ENCODE measurements around the gene DEDD2. TPM values are rescaled to one million over a fixed set of nuclear protein-coding genes. Genes with fewer than 3 reads are reported as not detected.
A peak's percentile ranks its signal among the peaks of the same experiment; 100 is the strongest.

DEDD2 gene
- total RNA-seq, 1 experiment from 2014 or later = 32.7 TPM

- Histone ChIP-seq H3K79me2 (ENCODE audit: insufficient read depth, low read length) (peaks cover 66% of the 10 kb centered on the region; the same call in 1 of the 2 replicates), H3K9me2 (ENCODE audit: insufficient read depth) (no peaks in the 10 kb centered on the region), H3K4me3 (replicated peaks in 1 of 2; ENCODE audit: low read depth in 1 of 2, low read length in 2 of 2) (no peak overlapping the region), H3K4me2 (ENCODE audit: low read length) (no peak overlapping the region), H2AFZ (ENCODE audit: low read depth, low read length, poor library complexity, severe bottlenecking) (no peak overlapping the region), H3K9me3 (ENCODE audit: control insufficient read depth in 1 of 2, insufficient read depth in 1 of 2, low read depth in 1 of 2, low read length in 2 of 2) (no peaks in the 10 kb centered on the region), H3K4me1 (ENCODE audit: control insufficient read depth in 1 of 2, insufficient read depth in 2 of 2, low read length in 2 of 2) (no peaks in the 10 kb centered on the region), H3K27ac (ENCODE audit: low read depth, low read length) (0 out of 2 replicates have a peak overlapping the region, but pooled peaks have one; percentile 13), H3K27me3 (ENCODE audit: insufficient read depth, low read length) (no peaks in the 10 kb centered on the region), H4K20me1 (ENCODE audit: insufficient read depth) (no peaks in the 10 kb centered on the region), H3K36me3 (ENCODE audit: control insufficient read depth in 1 of 2, insufficient read depth in 2 of 2, low read length in 2 of 2) (peaks cover 37 to 55% of the 10 kb centered on the region in 2 experiments; a peak in 3 of 4 replicates), H3K9ac (ENCODE audit: low read length) (no peak overlapping the region)
- RAD21 ChIA-PET (ENCODE audit: low non-redundant PET in 1 of 2, low total read pairs in 2 of 2, uncharacterized antibody in 2 of 2, unreplicated experiment in 2 of 2) = no interaction called here
- intact Hi-C loops (cut with micrococcal nuclease) = no loop called here
- DNase-seq (ENCODE audit: low read depth, low spot score) = no peak
- TF ChIP-seq FOSL1 (IDR thresholded peaks at IDR 0.05; ENCODE audit: low read depth) = no peak
- TF ChIP-seq SP1 (IDR thresholded peaks at IDR 0.05; ENCODE audit: low read depth) = no peak
- no peak for TF ChIP-seq YY1 (IDR thresholded peaks at IDR 0.05; ENCODE audit: extremely low read depth, insufficient replicate concordance, low read depth, low read length)
- no peak for TF ChIP-seq EZH2phosphoT487 (IDR thresholded peaks at IDR 0.05; ENCODE audit: borderline replicate concordance)
- no peak for TF ChIP-seq CBX3 (IDR thresholded peaks at IDR 0.05; ENCODE audit: low read depth)
- no peak for TF ChIP-seq ELF1 (IDR thresholded peaks at IDR 0.05; ENCODE audit: borderline replicate concordance, low read depth)
- TF ChIP-seq EZH2 (IDR thresholded peaks at IDR 0.05) = no peak
- 0 out of 2 replicates have a peak, but pooled peaks have one; percentile 20 for ATAC-seq
- POLR2A ChIA-PET = interaction anchor here (0.5 kb wide), 1 partner anchor 67 kb away, joined by 3 read pairs; no protein-coding TSS in a partner anchor
- BruUV-seq (replicated peaks) = no TSS peak
- CTCF ChIA-PET = no interaction called here
Measured at GRCh38 chr19:42229855-42230351, 12.4 kb upstream of the DEDD2 start.

DNA sequence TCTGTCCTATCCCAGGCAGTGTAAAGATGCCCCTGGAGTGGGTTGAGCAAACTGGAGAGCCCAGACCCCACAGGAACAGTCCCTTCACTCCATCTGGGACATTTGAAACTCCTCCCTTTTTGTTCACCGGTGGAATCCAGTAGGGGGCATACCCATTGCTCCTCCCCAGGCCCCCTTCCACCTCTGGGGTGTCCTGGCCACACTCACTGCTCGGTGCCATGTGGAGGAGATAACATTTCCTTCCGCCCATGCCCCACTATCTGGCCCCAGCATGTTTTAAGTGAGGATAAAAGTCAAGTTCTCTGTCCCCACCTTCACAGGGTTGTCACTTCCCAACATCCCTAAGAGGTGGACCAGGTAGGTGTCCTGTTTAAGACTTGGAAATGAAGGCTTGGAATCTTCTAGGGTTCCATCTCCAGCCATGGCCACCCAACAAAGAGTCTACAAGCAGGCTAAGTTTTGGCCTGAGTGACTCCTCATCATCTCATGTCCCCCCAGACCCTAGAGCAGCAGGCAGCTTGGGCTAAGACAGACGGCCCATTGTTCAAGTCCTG lies 11.9 kb upstream of the DEDD2 start:
- Histone ChIP-seq H3K9ac (ENCODE audit: low read length) (no peak overlapping the region), H3K36me3 (ENCODE audit: control insufficient read depth in 1 of 2, insufficient read depth in 2 of 2, low read length in 2 of 2) (peaks cover 35 to 56% of the 10 kb centered on the region in 2 experiments), H3K4me1 (ENCODE audit: control insufficient read depth in 1 of 2, insufficient read depth in 2 of 2, low read length in 2 of 2) (no peaks in the 10 kb centered on the region), H3K9me3 (ENCODE audit: control insufficient read depth in 1 of 2, insufficient read depth in 1 of 2, low read depth in 1 of 2, low read length in 2 of 2) (no peaks in the 10 kb centered on the region), H3K79me2 (ENCODE audit: insufficient read depth, low read length) (peaks cover 71% of the 10 kb centered on the region; the same call in 1 of the 2 replicates), H3K9me2 (ENCODE audit: insufficient read depth) (no peaks in the 10 kb centered on the region), H3K27ac (ENCODE audit: low read depth, low read length) (0 out of 2 replicates have a peak overlapping the region, but pooled peaks have one; percentile 13), H3K27me3 (ENCODE audit: insufficient read depth, low read length) (no peaks in the 10 kb centered on the region), H3K4me3 (replicated peaks in 1 of 2; ENCODE audit: low read depth in 1 of 2, low read length in 2 of 2) (no peak overlapping the region), H4K20me1 (ENCODE audit: insufficient read depth) (no peaks in the 10 kb centered on the region), H3K4me2 (ENCODE audit: low read length) (no peak overlapping the region), H2AFZ (ENCODE audit: low read depth, low read length, poor library complexity, severe bottlenecking) (no peak overlapping the region)
- DNase-seq (ENCODE audit: low read depth, low spot score) (no peak), ATAC-seq (peak; percentile 51)
- CTCF ChIA-PET = no interaction called here
- RAD21 ChIA-PET (ENCODE audit: low non-redundant PET in 1 of 2, low total read pairs in 2 of 2, uncharacterized antibody in 2 of 2, unreplicated experiment in 2 of 2) = no interaction called here
- peak in 2 of 3 experiments; percentile 21 to 30; a peak in 1 of 6 replicates for TF ChIP-seq CTCF (IDR thresholded peaks at IDR 0.05 in 2 of 3, conservative IDR thresholded peaks at IDR 0.05 in 1 of 3; ENCODE audit: borderline replicate concordance in 1 of 3, insufficient read depth in 1 of 3, low read depth in 2 of 3, low read length in 2 of 3)
- TF ChIP-seq POLR2A (IDR thresholded peaks at IDR 0.05; ENCODE audit: borderline replicate concordance, extremely low read depth, insufficient read depth, insufficient read length) = no peak
- no TSS peak for BruUV-seq (replicated peaks)
- intact Hi-C loops (cut with micrococcal nuclease) = no loop called here
- POLR2A ChIA-PET = no interaction called here
